GM12878 (cell line): ENCODE data around the gene ST8SIA1. TPM values are rescaled to one million over a fixed set of nuclear protein-coding genes. Genes with fewer than 3 reads are reported as not detected.

ENCODE experiments used
- ATAC-seq: fragments of 200-7000 bp; cut with Tn5 transposase; 3 replicates; pipeline ENCODE4 v1.9.1; 2020; ENCODE audit warnings: mild to moderate bottlenecking, moderate library complexity
- BruUV-seq: library from RNA; stranded (reverse); fragments of 400-500 nt; replicated peaks from 2 replicates; lab custom pipeline; 2021; lab: Mats Ljungman, UMichigan
- CTCF ChIA-PET: fragments of 300-600 bp; sonication (Branson Sonifier 250); formaldehyde crosslinking; extraction: SDS; loops from one replicate; lab custom pipeline; 2021; ENCODE audit warnings: inconsistent platforms; lab: Yijun Ruan, JAX
- POLR2A ChIA-PET: fragments of 350-600 bp; formaldehyde crosslinking; extraction: SDS; loops from one replicate; lab custom pipeline; 2021; ENCODE audit warnings: inconsistent platforms; lab: Charles Lee
- RAD21 ChIA-PET: fragments of 300-600 bp; sonication (Branson Sonifier 250); formaldehyde crosslinking; loops from one replicate; lab custom pipeline; 2023; ENCODE audit warnings: antibody characterized with exemption; ENCODE audit not compliant: unreplicated experiment; lab: Charles Lee
- SMC1A ChIA-PET: fragments of 300-600 bp; sonication (Branson Sonifier 250); formaldehyde crosslinking; loops from one replicate; lab custom pipeline; 2023; ENCODE audit not compliant: unreplicated experiment, uncharacterized antibody; lab: Charles Lee
- DNase-seq: peaks from one replicate; pipeline ENCODE4 v3.0.0-alpha.2; 2011; ENCODE audit warnings: low read depth, low spot score
- FAIRE-seq: peaks from 3 replicates; lab custom pipeline; 2011; peaks lifted over from hg19 to GRCh38; lab: Jason Lieb, UNC
- H2AFZ ChIP-seq: 2 replicates; pipeline ENCODE4 v1.6.0; 2011; ENCODE audit warnings: low read depth, low read length, control low read depth; ENCODE audit not compliant: control insufficient read depth
- H3K27ac ChIP-seq: 2 replicates; pipeline ENCODE4 v1.5.1; 2011; ENCODE audit warnings: control low read depth; ENCODE audit not compliant: control insufficient read depth, insufficient read depth
- H3K27me3 ChIP-seq, 2 experiments: replicated peaks in 1 of 2; 2 replicates each; pipeline versions ENCODE4 v1.6.0 to v1.6.1; 2011; ENCODE audit warnings: low read length in 1 of 2; ENCODE audit not compliant: control insufficient read depth in 2 of 2, insufficient read depth in 2 of 2
- H3K36me3 ChIP-seq, 2 experiments: 2 replicates each; pipeline ENCODE4 v1.5.1; 2011; ENCODE audit warnings: low read length in 1 of 2; ENCODE audit not compliant: control insufficient read depth in 2 of 2, insufficient read depth in 2 of 2
- H3K4me1 ChIP-seq: 2 replicates; pipeline ENCODE4 v1.6.1; 2011; ENCODE audit warnings: mild to moderate bottlenecking, low read length, moderate library complexity, mixed read lengths; ENCODE audit not compliant: control insufficient read depth, insufficient read depth
- H3K4me2 ChIP-seq: 2 replicates; pipeline ENCODE4 v1.6.0; 2011; ENCODE audit warnings: control low read depth; ENCODE audit not compliant: control insufficient read depth, insufficient read depth
- H3K4me3 ChIP-seq: fragments of 200-600 bp; sonication (generic); 2 replicates; pipeline ENCODE4 v1.5.1; 2016
- H3K79me2 ChIP-seq: 2 replicates; pipeline ENCODE4 v1.6.0; 2011; ENCODE audit warnings: low read length; ENCODE audit not compliant: control insufficient read depth, insufficient read depth
- H3K9ac ChIP-seq: 2 replicates; pipeline ENCODE4 v1.8.0; 2011; ENCODE audit warnings: low read length, control low read depth, mixed read lengths; ENCODE audit not compliant: control insufficient read depth, insufficient read depth
- H3K9me3 ChIP-seq: replicated peaks from 3 replicates; pipeline ENCODE4 v1.5.1; 2011; ENCODE audit warnings: mild to moderate bottlenecking, low read length; ENCODE audit not compliant: control insufficient read depth, insufficient read depth
- H4K20me1 ChIP-seq: 2 replicates; pipeline ENCODE4 v1.6.0; 2011; ENCODE audit not compliant: control insufficient read depth, insufficient read depth
- EED ChIP-seq: sonication (generic); IDR thresholded peaks from 2 replicates; pipeline ENCODE4 v1.6.1; 2016; ENCODE audit warnings: antibody characterized with exemption, low read depth
- HCFC1 ChIP-seq: fragments of 150-350 bp; IDR thresholded peaks from 2 replicates; pipeline ENCODE4 v1.6.1; 2014; ENCODE audit warnings: low read length
- HDAC6 ChIP-seq: fragments of 200-600 bp; sonication (generic); IDR thresholded peaks from one replicate; pipeline ENCODE4 v1.8.0; 2017; ENCODE audit warnings: antibody characterized with exemption; ENCODE audit not compliant: unreplicated experiment
- IKZF2 ChIP-seq, 2 experiments: fragments of 450-650 bp; IDR thresholded peaks; 2 replicates each; pipeline ENCODE4 v1.6.1; 2017; ENCODE audit warnings: mild to moderate bottlenecking in 2 of 2, moderate library complexity in 2 of 2
- LARP7 ChIP-seq: fragments of 450-650 bp; IDR thresholded peaks from 2 replicates; pipeline ENCODE4 v1.6.1; 2017; ENCODE audit warnings: mild to moderate bottlenecking
- NBN ChIP-seq: fragments of 450-650 bp; IDR thresholded peaks from 2 replicates; pipeline ENCODE4 v1.6.1; 2016
- NFYB ChIP-seq: IDR thresholded peaks from 2 replicates; pipeline ENCODE4 v1.6.1; 2011; ENCODE audit warnings: low read depth, mild to moderate bottlenecking, low read length, improper control_type of control experiment, moderate library complexity; ENCODE audit not compliant: insufficient read depth
- RAD51 ChIP-seq: fragments of 450-650 bp; IDR thresholded peaks from 2 replicates; pipeline ENCODE4 v1.6.1; 2016; ENCODE audit warnings: moderate library complexity, mild to moderate bottlenecking, inconsistent platforms
- RCOR1 ChIP-seq: conservative IDR thresholded peaks from 2 replicates; pipeline ENCODE4 v1.6.1; 2012; ENCODE audit warnings: low read depth, low read length, improper control_type of control experiment
- SREBF2 ChIP-seq: IDR thresholded peaks from 2 replicates; pipeline ENCODE4 v1.6.1; 2012; ENCODE audit warnings: mild to moderate bottlenecking, low read length
- TCF7 ChIP-seq: IDR thresholded peaks from 2 replicates; pipeline ENCODE4 v1.6.1; 2014; ENCODE audit warnings: antibody characterized with exemption, borderline replicate concordance
- WGBS: methylation state at CpG from one replicate; pipeline ENCODE4 v1.1.6; 2016; ENCODE audit warnings: low lambda C conversion rate; ENCODE audit not compliant: insufficient replicate concordance, insufficient coverage; ENCODE audit errors: missing lambda C conversion rate; 5-methylcytosine and 5-hydroxymethylcytosine counted together
- in situ Hi-C: fragments of 300-500 bp; cut with MboI; formaldehyde crosslinking; loops from 9 replicates; pipeline ENCODE4 v1.14.3; 2018; ENCODE audit warnings: mixed read lengths
- intact Hi-C: fragments of 100-400 bp; cut with micrococcal nuclease; formaldehyde crosslinking; loops from one replicate; pipeline ENCODE4 v1.14.2; 2022; ENCODE audit not compliant: unreplicated experiment
- polyA plus RNA-seq, 11 experiments: library from polyadenylated mRNA; depleted of rRNA in 4 of 11; unstranded in 6 of 11; stranded (reverse) in 5 of 11; fragments of >200 nt; fragmentation: Nextera tagmentation in 4 of 11; fragmentation: Illumina TruSeq in 1 of 11; extraction: Ambion mirVana in 4 of 11; extraction: Trizol in 1 of 11; gene quantifications; 1 replicate in 1 of 11; 2 replicates in 10 of 11; pipeline versions ENCODE4 v1.2.1 to v1.2.3, GENCODE V29; 2011 to 2016; ENCODE audit warnings: inconsistent platforms in 2 of 11, missing spikeins in 2 of 11, low read depth in 1 of 11
- total RNA-seq, 4 experiments: library from RNA; depleted of rRNA in 3 of 4; stranded (reverse); fragments of >200 nt in 3 of 4; fragmentation: Illumina TruSeq in 1 of 4; extraction: Trizol in 1 of 4; gene quantifications; 2 replicates each; pipeline versions ENCODE4 v1.2.1 to v1.2.3, GENCODE V29; 2013 to 2021
- TF ChIP-seq, protein P1 (sequence below): IDR thresholded peaks from 2 replicates; pipeline ENCODE4 v1.6.1; 2011; ENCODE audit warnings: borderline replicate concordance, low read depth, mild to moderate bottlenecking, moderate library complexity, low read length; ENCODE audit not compliant: insufficient read depth, poor library complexity, severe bottlenecking
- TF ChIP-seq, protein P2 (sequence below): fragments of 450-650 bp; IDR thresholded peaks from 2 replicates; pipeline ENCODE4 v1.6.1; 2018; ENCODE audit warnings: mild to moderate bottlenecking, low read depth, moderate library complexity; ENCODE audit not compliant: partially characterized antibody
- TF ChIP-seq, protein P3 (sequence below): fragments of 450-650 bp; IDR thresholded peaks from 2 replicates; pipeline ENCODE4 v1.6.1; 2017; ENCODE audit warnings: mild to moderate bottlenecking, low read depth, inconsistent platforms; ENCODE audit not compliant: poor library complexity, severe bottlenecking
- TF ChIP-seq, protein P4 (sequence below): fragments of 450-650 bp; IDR thresholded peaks from 2 replicates; pipeline ENCODE4 v1.6.1; 2017; ENCODE audit warnings: mild to moderate bottlenecking, moderate library complexity

Gene ST8SIA1
- total and polyA plus RNA-seq, 10 of the 15 experiments (the other 5 are each of a cell fraction or from before 2014, with no cell fraction given): 0.23 to 0.35 (median 0.23) TPM; not detected in 7

DNA sequence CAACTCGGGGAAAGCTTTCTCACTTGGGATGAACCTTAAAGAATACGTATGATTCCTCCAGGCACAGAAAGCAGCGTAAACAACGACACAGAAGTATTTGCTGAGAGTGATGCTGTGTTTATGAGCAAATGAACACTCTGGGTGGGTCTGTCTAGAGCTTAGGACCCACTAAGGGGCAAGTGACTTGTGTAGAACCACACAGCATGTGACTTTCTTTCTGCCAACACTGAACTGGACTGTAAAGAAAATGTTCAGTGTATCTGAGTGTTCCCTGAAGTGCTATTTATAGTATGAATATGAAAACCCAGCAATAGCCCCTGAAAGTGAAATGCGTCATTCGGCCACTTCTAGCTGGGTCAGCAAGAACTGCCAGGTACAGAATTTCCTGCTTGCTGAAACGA is 78.5 kb downstream of the ST8SIA1 start:
- ChIA-PET SMC1A (no interaction called here), POLR2A (interaction anchor here (0.6 kb wide), 1 partner anchor 402 kb away, joined by 3 read pairs; no protein-coding TSS in a partner anchor), CTCF (no interaction called here), RAD21 (no interaction called here)
- Histone ChIP-seq H3K27ac (no peak overlapping the region), H3K79me2 (no peaks in the 10 kb centered on the region), H3K27me3 (peaks cover 0 to 1% of the 10 kb centered on the region in 2 experiments; a peak in 2 of 4 replicates), H2AFZ (no peak overlapping the region), H3K36me3 (no peaks in the 10 kb centered on the region), H3K4me1 (no peaks in the 10 kb centered on the region), H3K4me3 (no peak overlapping the region), H3K4me2 (no peak overlapping the region), H4K20me1 (no peaks in the 10 kb centered on the region), H3K9ac (no peak overlapping the region), H3K9me3 (no peaks in the 10 kb centered on the region)
- BruUV-seq: no TSS peak
- 50% methylated on average over 7 of the region's 7 CpGs for WGBS
- intact Hi-C loops: no loop called here
- in situ Hi-C loops: no loop called here
- ATAC-seq: no peak
- no peak for FAIRE-seq
- TF ChIP-seq NBN: no peak
- TF ChIP-seq, protein P1, sequence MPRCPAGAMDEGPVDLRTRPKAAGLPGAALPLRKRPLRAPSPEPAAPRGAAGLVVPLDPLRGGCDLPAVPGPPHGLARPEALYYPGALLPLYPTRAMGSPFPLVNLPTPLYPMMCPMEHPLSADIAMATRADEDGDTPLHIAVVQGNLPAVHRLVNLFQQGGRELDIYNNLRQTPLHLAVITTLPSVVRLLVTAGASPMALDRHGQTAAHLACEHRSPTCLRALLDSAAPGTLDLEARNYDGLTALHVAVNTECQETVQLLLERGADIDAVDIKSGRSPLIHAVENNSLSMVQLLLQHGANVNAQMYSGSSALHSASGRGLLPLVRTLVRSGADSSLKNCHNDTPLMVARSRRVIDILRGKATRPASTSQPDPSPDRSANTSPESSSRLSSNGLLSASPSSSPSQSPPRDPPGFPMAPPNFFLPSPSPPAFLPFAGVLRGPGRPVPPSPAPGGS: no peak
- TF ChIP-seq HCFC1: no peak
- TF ChIP-seq, protein P2, sequence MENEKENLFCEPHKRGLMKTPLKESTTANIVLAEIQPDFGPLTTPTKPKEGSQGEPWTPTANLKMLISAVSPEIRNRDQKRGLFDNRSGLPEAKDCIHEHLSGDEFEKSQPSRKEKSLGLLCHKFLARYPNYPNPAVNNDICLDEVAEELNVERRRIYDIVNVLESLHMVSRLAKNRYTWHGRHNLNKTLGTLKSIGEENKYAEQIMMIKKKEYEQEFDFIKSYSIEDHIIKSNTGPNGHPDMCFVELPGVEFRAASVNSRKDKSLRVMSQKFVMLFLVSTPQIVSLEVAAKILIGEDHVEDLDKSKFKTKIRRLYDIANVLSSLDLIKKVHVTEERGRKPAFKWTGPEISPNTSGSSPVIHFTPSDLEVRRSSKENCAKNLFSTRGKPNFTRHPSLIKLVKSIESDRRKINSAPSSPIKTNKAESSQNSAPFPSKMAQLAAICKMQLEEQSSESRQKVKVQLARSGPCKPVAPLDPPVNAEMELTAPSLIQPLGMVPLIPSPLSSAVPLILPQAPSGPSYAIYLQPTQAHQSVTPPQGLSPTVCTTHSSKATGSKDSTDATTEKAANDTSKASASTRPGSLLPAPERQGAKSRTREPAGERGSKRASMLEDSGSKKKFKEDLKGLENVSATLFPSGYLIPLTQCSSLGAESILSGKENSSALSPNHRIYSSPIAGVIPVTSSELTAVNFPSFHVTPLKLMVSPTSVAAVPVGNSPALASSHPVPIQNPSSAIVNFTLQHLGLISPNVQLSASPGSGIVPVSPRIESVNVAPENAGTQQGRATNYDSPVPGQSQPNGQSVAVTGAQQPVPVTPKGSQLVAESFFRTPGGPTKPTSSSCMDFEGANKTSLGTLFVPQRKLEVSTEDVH: no peak
- TF ChIP-seq SREBF2: no peak
- no peak for TF ChIP-seq HDAC6
- no peak for TF ChIP-seq RCOR1
- TF ChIP-seq RAD51: no peak
- TF ChIP-seq IKZF2 (IDR thresholded peaks at IDR 0.05): no peak
- TF ChIP-seq, protein P3, sequence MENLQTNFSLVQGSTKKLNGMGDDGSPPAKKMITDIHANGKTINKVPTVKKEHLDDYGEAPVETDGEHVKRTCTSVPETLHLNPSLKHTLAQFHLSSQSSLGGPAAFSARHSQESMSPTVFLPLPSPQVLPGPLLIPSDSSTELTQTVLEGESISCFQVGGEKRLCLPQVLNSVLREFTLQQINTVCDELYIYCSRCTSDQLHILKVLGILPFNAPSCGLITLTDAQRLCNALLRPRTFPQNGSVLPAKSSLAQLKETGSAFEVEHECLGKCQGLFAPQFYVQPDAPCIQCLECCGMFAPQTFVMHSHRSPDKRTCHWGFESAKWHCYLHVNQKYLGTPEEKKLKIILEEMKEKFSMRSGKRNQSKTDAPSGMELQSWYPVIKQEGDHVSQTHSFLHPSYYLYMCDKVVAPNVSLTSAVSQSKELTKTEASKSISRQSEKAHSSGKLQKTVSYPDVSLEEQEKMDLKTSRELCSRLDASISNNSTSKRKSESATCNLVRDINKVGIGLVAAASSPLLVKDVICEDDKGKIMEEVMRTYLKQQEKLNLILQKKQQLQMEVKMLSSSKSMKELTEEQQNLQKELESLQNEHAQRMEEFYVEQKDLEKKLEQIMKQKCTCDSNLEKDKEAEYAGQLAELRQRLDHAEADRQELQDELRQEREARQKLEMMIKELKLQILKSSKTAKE: no peak
- TF ChIP-seq LARP7: no peak
- TF ChIP-seq EED: no peak
- TF ChIP-seq NFYB: no peak
- no peak for TF ChIP-seq TCF7
- TF ChIP-seq, protein P4, sequence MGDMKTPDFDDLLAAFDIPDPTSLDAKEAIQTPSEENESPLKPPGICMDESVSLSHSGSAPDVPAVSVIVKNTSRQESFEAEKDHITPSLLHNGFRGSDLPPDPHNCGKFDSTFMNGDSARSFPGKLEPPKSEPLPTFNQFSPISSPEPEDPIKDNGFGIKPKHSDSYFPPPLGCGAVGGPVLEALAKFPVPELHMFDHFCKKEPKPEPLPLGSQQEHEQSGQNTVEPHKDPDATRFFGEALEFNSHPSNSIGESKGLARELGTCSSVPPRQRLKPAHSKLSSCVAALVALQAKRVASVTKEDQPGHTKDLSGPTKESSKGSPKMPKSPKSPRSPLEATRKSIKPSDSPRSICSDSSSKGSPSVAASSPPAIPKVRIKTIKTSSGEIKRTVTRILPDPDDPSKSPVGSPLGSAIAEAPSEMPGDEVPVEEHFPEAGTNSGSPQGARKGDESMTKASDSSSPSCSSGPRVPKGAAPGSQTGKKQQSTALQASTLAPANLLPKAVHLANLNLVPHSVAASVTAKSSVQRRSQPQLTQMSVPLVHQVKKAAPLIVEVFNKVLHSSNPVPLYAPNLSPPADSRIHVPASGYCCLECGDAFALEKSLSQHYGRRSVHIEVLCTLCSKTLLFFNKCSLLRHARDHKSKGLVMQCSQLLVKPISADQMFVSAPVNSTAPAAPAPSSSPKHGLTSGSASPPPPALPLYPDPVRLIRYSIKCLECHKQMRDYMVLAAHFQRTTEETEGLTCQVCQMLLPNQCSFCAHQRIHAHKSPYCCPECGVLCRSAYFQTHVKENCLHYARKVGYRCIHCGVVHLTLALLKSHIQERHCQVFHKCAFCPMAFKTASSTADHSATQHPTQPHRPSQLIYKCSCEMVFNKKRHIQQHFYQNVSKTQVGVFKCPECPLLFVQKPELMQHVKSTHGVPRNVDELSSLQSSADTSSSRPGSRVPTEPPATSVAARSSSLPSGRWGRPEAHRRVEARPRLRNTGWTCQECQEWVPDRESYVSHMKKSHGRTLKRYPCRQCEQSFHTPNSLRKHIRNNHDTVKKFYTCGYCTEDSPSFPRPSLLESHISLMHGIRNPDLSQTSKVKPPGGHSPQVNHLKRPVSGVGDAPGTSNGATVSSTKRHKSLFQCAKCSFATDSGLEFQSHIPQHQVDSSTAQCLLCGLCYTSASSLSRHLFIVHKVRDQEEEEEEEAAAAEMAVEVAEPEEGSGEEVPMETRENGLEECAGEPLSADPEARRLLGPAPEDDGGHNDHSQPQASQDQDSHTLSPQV: no peak
- DNase-seq: no peak
